GM10248 (cell line): ENCODE data around the gene PLEKHA6.

ENCODE experiments used
- CTCF ChIA-PET: fragments of 300-600 bp; sonication (Branson Sonifier 250); formaldehyde crosslinking; extraction: SDS; loops from one replicate; lab custom pipeline; 2021; ENCODE audit warnings: antibody characterized with exemption; lab: Yijun Ruan, JAX
- POLR2A ChIA-PET: fragments of 350-650 bp; sonication (Branson Sonifier 250); formaldehyde crosslinking; extraction: SDS; loops from one replicate; lab custom pipeline; 2020; ENCODE audit warnings: antibody characterized with exemption; lab: Yijun Ruan, JAX
- DNase-seq: peaks from one replicate; pipeline ENCODE4 v3.0.0; 2012; ENCODE audit errors: extremely low spot score
- TF ChIP-seq, protein P1 (sequence below): IDR thresholded peaks from 2 replicates; pipeline ENCODE4 v1.5.1; 2012; ENCODE audit warnings: mild to moderate bottlenecking, low read depth; ENCODE audit errors: extremely low read depth, missing control alignments, control extremely low read depth

The PLEKHA6 gene

DNA sequence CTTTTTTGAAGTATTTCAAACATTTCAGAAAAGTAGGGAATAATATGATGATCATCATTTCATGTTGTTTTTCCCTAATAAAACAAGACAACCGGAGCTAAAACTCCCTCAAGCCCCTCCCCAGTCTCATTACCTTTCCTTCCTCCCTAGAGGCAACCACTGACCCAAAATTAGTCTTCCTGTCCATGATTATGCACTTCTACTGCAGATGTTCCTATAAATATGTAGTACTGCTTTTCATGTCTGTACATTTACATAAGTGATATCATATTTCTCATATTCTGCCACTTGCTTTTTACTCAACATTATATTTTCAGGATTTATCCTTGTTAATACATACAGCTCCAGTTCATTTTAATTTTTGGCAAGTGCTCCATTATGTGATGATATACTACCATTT lies 87.2 kb downstream of the PLEKHA6 start:
- ChIA-PET POLR2A (no interaction called here), CTCF (no interaction called here)
- TF ChIP-seq, protein P1, sequence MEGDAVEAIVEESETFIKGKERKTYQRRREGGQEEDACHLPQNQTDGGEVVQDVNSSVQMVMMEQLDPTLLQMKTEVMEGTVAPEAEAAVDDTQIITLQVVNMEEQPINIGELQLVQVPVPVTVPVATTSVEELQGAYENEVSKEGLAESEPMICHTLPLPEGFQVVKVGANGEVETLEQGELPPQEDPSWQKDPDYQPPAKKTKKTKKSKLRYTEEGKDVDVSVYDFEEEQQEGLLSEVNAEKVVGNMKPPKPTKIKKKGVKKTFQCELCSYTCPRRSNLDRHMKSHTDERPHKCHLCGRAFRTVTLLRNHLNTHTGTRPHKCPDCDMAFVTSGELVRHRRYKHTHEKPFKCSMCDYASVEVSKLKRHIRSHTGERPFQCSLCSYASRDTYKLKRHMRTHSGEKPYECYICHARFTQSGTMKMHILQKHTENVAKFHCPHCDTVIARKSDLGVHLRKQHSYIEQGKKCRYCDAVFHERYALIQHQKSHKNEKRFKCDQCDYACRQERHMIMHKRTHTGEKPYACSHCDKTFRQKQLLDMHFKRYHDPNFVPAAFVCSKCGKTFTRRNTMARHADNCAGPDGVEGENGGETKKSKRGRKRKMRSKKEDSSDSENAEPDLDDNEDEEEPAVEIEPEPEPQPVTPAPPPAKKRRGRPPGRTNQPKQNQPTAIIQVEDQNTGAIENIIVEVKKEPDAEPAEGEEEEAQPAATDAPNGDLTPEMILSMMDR: no peak
- no peak for DNase-seq

DNA sequence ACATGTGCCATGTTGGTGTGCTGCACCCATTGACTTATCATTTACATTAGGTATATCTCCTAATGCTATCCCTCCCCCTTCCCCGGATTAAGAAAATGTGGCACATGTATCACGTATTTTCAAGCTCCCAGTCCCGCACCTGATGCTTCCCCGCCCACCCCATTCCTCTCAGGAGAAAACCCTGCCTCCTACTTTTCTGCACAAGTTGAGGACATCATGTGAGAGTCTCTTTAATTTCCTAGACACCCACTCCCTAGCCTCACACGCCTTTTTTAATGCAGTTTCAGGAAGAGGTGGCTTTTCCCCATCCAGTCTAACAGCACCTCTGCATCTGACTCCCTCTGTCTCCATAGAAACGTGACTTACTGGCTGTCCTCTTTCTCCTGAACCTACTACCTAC lies 87.8 kb downstream of the PLEKHA6 start:
- ChIA-PET CTCF (no interaction called here), POLR2A (interaction anchor here (0.6 kb wide), 1 partner anchor 78 kb away, joined by 3 read pairs; no protein-coding TSS in a partner anchor)
- TF ChIP-seq, protein P1: no peak
- no peak for DNase-seq

DNA sequence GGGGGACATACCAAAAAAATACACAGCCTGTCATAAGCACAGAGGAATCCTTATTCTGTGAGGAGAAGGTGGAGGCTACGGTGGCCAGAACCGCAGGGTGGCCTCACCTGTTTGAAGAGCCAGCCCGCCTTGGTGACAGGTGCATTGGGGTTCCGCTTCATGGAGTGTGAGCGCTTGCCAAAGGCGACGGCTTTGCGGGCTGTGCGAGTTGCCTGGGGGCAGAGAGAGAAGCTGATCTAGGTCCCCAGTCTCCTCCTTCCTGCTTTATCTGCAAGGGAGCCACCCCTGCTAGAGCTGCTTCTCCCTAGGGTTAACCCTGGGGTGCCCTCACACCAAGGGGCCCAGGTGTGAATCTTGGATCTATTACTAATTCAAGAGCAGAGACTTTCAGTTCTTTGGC lies 91.6 kb downstream of the PLEKHA6 start:
- DNase-seq: no peak
- TF ChIP-seq, protein P1: no peak
- ChIA-PET CTCF (interaction anchor here (1.4 kb wide), 1 partner anchor 11 kb away, joined by 6 read pairs; no protein-coding TSS in a partner anchor), POLR2A (no interaction called here)

DNA sequence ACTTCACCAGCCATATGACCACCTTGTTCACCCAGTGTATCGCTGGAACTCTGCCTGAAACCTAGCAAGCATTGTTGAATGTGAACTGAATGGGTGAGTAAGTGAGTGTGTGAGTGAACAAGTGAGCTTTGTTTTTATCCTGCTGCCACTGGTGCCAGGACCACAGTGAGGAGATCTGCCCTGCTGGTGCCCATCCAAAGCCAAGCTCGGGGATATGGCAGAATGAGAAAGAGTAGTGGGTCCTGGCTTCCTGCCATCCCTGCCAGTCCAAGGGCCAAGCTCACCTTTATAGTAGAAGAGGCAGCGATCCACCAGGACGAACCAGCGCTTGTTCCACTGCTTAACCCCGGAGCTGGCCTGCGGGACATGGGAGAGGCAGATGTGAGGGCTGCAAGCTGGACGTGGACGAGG lies 92.5 kb downstream of the PLEKHA6 start:
- TF ChIP-seq, protein P1: no peak
- ChIA-PET CTCF (interaction anchor here (1.1 to 2.6 kb wide), 4 partner anchors 13 to 1221 kb away, joined by 3 to 8 read pairs (median 3); no protein-coding TSS in a partner anchor), POLR2A (no interaction called here)
- DNase-seq: no peak

DNA sequence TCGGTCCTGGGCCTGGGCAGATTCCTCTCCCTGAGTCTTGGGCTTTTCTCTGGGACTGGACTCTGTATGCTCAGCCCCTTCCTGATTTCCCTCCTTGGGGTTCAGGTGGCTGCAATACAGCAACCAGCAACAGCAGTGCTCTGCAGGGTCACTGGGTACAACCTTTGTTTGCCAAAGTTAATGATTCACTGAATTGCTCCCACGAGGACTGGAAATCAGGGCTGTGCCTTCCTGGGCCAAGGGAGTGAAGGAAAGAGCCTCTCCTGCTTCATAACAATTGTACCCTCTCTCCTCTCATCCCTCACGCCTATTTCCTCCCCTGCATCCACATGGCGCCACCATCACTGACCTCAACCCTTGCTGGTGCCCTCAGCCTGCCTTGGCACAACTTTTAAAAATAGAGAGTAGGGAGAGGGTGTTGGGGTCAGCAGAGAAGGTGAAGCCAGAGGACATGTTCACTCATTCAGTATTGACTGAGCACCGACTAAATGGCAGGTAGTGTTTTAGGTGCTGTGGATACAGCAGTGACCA lies 93.2 kb downstream of the PLEKHA6 start:
- DNase-seq: no peak
- CTCF ChIA-PET: interaction anchor here (1.1 to 2.6 kb wide), 4 partner anchors 12 to 1222 kb away, joined by 3 to 8 read pairs (median 3); no protein-coding TSS in a partner anchor
- POLR2A ChIA-PET: no interaction called here
- TF ChIP-seq, protein P1: no peak

DNA sequence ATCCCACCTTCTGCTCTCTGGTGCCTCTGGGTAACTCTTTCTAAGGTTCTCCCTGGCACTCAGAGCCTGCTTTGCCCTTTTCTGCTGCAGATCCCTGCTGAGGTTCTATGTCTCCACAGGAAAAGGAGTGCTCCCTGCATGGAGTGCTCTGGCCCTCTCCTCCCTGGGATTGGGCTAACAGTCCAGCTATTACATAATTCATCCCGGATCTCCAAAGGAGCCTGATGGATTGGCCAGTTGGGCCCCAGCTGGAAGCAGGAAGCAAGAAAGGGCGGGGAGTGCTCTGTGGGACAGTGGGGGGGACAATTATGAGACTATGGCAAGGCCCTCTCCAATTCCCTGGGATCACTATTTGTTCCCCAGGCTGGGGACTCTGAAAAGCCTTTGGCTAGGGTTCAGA lies 94.1 kb downstream of the PLEKHA6 start:
- ChIA-PET POLR2A (no interaction called here), CTCF (interaction anchor here (2.6 kb wide), 1 partner anchor 11 kb away, joined by 8 read pairs; no protein-coding TSS in a partner anchor)
- DNase-seq: no peak
- TF ChIP-seq, protein P1: no peak
